ENCODE data around the gene ALK.

Gene ALK

GRCh38 chr2:29398384-29399237 is 522.8 kb downstream of the ALK start:
- no peak for TF ChIP-seq EZH2phosphoT487 (IDR thresholded peaks at IDR 0.05; ENCODE audit: low read depth)
- TF ChIP-seq, protein P1, sequence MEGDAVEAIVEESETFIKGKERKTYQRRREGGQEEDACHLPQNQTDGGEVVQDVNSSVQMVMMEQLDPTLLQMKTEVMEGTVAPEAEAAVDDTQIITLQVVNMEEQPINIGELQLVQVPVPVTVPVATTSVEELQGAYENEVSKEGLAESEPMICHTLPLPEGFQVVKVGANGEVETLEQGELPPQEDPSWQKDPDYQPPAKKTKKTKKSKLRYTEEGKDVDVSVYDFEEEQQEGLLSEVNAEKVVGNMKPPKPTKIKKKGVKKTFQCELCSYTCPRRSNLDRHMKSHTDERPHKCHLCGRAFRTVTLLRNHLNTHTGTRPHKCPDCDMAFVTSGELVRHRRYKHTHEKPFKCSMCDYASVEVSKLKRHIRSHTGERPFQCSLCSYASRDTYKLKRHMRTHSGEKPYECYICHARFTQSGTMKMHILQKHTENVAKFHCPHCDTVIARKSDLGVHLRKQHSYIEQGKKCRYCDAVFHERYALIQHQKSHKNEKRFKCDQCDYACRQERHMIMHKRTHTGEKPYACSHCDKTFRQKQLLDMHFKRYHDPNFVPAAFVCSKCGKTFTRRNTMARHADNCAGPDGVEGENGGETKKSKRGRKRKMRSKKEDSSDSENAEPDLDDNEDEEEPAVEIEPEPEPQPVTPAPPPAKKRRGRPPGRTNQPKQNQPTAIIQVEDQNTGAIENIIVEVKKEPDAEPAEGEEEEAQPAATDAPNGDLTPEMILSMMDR (IDR thresholded peaks at IDR 0.05; ENCODE audit: low read depth, low read length), result no peak
- Histone ChIP-seq H3K9me3 (ENCODE audit: insufficient read depth, low read length) (no peaks in the 10 kb centered on the region), H3K4me2 (ENCODE audit: low read length) (no peak overlapping the region), H3K27me3 (ENCODE audit: low read depth, low read length) (peaks cover 22% of the 10 kb centered on the region; the same call in 1 of the 2 replicates), H3K36me3 (replicated peaks; ENCODE audit: low read depth, low read length) (no peaks in the 10 kb centered on the region), H3K4me3 (ENCODE audit: low read length) (no peak overlapping the region), H3K79me2 (ENCODE audit: low read length) (no peaks in the 10 kb centered on the region), H4K20me1 (ENCODE audit: insufficient read depth, low read length) (no peaks in the 10 kb centered on the region), H3K4me1 (ENCODE audit: low read length) (no peaks in the 10 kb centered on the region), H2AFZ (ENCODE audit: low read depth, low read length) (no peak overlapping the region), H3K27ac (ENCODE audit: low read length) (no peak overlapping the region), H3K9ac (ENCODE audit: low read length) (no peak overlapping the region)

- H3K4me3 ChIP-seq (ENCODE audit: low read length), result no peak overlapping the region
- no peaks in the 10 kb centered on the region for H3K36me3 ChIP-seq (replicated peaks; ENCODE audit: low read depth, low read length)
- TF ChIP-seq, protein P1 (IDR thresholded peaks at IDR 0.05; ENCODE audit: low read depth, low read length), result no peak
- TF ChIP-seq EZH2phosphoT487 (IDR thresholded peaks at IDR 0.05; ENCODE audit: low read depth), result no peak
- no peaks in the 10 kb centered on the region for H4K20me1 ChIP-seq (ENCODE audit: insufficient read depth, low read length)
- H3K9me3 ChIP-seq (ENCODE audit: insufficient read depth, low read length), result no peaks in the 10 kb centered on the region
- H3K4me2 ChIP-seq (ENCODE audit: low read length), result no peak overlapping the region
- H2AFZ ChIP-seq (ENCODE audit: low read depth, low read length), result no peak overlapping the region
- no peak overlapping the region for H3K9ac ChIP-seq (ENCODE audit: low read length)
- no peak overlapping the region for H3K27ac ChIP-seq (ENCODE audit: low read length)
- no peaks in the 10 kb centered on the region for H3K4me1 ChIP-seq (ENCODE audit: low read length)
- peaks cover 17% of the 10 kb centered on the region; the same call in 1 of the 2 replicates for H3K27me3 ChIP-seq (ENCODE audit: low read depth, low read length)
- no peaks in the 10 kb centered on the region for H3K79me2 ChIP-seq (ENCODE audit: low read length)
Measured at GRCh38 chr2:29397713-29398112, 523.7 kb downstream of the ALK start.

- peaks cover 13% of the 10 kb centered on the region; the same call in 1 of the 2 replicates for H3K27me3 ChIP-seq (ENCODE audit: low read depth, low read length)
- H4K20me1 ChIP-seq (ENCODE audit: insufficient read depth, low read length), result no peaks in the 10 kb centered on the region
- H3K79me2 ChIP-seq (ENCODE audit: low read length), result no peaks in the 10 kb centered on the region
- no peak overlapping the region for H3K27ac ChIP-seq (ENCODE audit: low read length)
- no peak overlapping the region for H3K4me3 ChIP-seq (ENCODE audit: low read length)
- H3K4me2 ChIP-seq (ENCODE audit: low read length), result no peak overlapping the region
- no peak for TF ChIP-seq EZH2phosphoT487 (IDR thresholded peaks at IDR 0.05; ENCODE audit: low read depth)
- TF ChIP-seq, protein P1 (IDR thresholded peaks at IDR 0.05; ENCODE audit: low read depth, low read length), result no peak
- H3K36me3 ChIP-seq (replicated peaks; ENCODE audit: low read depth, low read length), result no peaks in the 10 kb centered on the region
- no peaks in the 10 kb centered on the region for H3K4me1 ChIP-seq (ENCODE audit: low read length)
- no peak overlapping the region for H3K9ac ChIP-seq (ENCODE audit: low read length)
- no peak overlapping the region for H2AFZ ChIP-seq (ENCODE audit: low read depth, low read length)
- H3K9me3 ChIP-seq (ENCODE audit: insufficient read depth, low read length), result no peaks in the 10 kb centered on the region
Measured at GRCh38 chr2:29397039-29397438, 524.3 kb downstream of the ALK start.

DNA sequence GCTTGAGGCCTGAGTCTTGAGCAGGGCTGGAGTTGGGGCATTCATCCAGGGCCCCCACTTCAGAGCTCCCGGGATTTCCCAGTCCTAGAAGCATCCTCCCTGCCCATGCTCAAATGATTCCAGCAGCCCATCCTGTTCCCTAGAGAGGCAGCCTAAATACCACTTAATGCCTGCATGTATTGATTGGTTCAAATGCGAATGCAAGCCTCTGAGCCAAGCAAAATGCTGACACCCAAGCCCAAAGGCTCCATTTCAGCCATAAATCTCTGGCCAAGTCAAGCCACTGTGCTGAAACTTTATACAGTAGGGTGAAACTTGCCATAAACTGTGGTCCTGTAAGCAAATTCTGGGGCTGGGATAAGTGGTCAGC is 526.4 kb downstream of the ALK start:
- Histone ChIP-seq H3K27ac (ENCODE audit: low read length) (no peak overlapping the region), H3K4me2 (ENCODE audit: low read length) (no peak overlapping the region), H3K4me3 (ENCODE audit: low read length) (no peak overlapping the region), H3K9ac (ENCODE audit: low read length) (no peak overlapping the region), H3K79me2 (ENCODE audit: low read length) (no peaks in the 10 kb centered on the region), H3K27me3 (ENCODE audit: low read depth, low read length) (peaks cover 13% of the 10 kb centered on the region; the same call in 1 of the 2 replicates), H3K36me3 (replicated peaks; ENCODE audit: low read depth, low read length) (no peaks in the 10 kb centered on the region), H2AFZ (ENCODE audit: low read depth, low read length) (no peak overlapping the region), H4K20me1 (ENCODE audit: insufficient read depth, low read length) (no peaks in the 10 kb centered on the region), H3K9me3 (ENCODE audit: insufficient read depth, low read length) (no peaks in the 10 kb centered on the region), H3K4me1 (ENCODE audit: low read length) (no peaks in the 10 kb centered on the region)
- TF ChIP-seq, protein P1 (IDR thresholded peaks at IDR 0.05; ENCODE audit: low read depth, low read length), result no peak
- no peak for TF ChIP-seq EZH2phosphoT487 (IDR thresholded peaks at IDR 0.05; ENCODE audit: low read depth)
